H1 (cell line): ENCODE results near the gene AFTPH. TPM values are rescaled to one million over a fixed set of nuclear protein-coding genes. Genes with fewer than 3 reads are reported as not detected.

Experiments
- BACH1 ChIP-seq: IDR thresholded peaks from 2 replicates; pipeline ENCODE4 v1.6.1; 2012; ENCODE audit warnings: low read length, improper control_type of control experiment
- CHD7 ChIP-seq: fragments of 300-600 bp; sonication (generic); IDR thresholded peaks from 2 replicates; pipeline ENCODE4 v1.7.1; 2012; ENCODE audit warnings: low read length, moderate library complexity, mild to moderate bottlenecking, inconsistent platforms; ENCODE audit not compliant: insufficient replicate concordance
- polyA plus RNA-seq, 7 experiments: library from polyadenylated mRNA; depleted of rRNA in 3 of 7; stranded (reverse) in 5 of 7; unstranded in 2 of 7; fragments of >200 nt in 5 of 7; fragments of 200-250 nt in 2 of 7; gene quantifications; 1 replicate in 5 of 7; 2 replicates in 1 of 7; 4 replicates in 1 of 7; pipeline versions ENCODE4 v1.2.1 to v1.2.3, GENCODE V29; 2011 to 2013; ENCODE audit warnings: missing spikeins in 2 of 7, mixed read lengths in 2 of 7
- total RNA-seq: library from RNA; stranded (reverse); fragmentation: NEBNext Ultra II Directional; extraction: Animal tissue kit (Norgen Biotek cat#: 25700); gene quantifications from 2 replicates; pipeline ENCODE4 v1.2.1, GENCODE V29; 2021

Gene AFTPH
- total and polyA plus RNA-seq, 2 of the 8 experiments (the other 6 are each of a cell fraction or from before 2014, with no cell fraction given): 7.3 to 15.0 TPM

GRCh38 chr2:64620661-64621060 is 96.5 kb downstream of the AFTPH start (continued):
- TF ChIP-seq CHD7 (no peak), BACH1 (no peak)
